GM21381 (cell line): ENCODE data around the gene MSANTD2.
A peak's percentile ranks its signal among the peaks of the same experiment; 100 is the strongest.

Source experiments
- ATAC-seq: cut with Tn5 transposase; IDR thresholded peaks from one replicate; pipeline ENCODE4 v1.9.1; 2021; ENCODE audit warnings: mild to moderate bottlenecking, moderate library complexity; ENCODE audit not compliant: unreplicated experiment

The MSANTD2 gene

GRCh38 chr11:124739479-124740276, 60.5 kb downstream of the MSANTD2 start, which contains the start of gene NRGN:
Gene NRGN, plus strand, starts transcription at chr11:124739942. Its CDS starts 143 bp downstream, at chr11:124740085.
- peak; percentile 97 for ATAC-seq

GRCh38 chr11:124738713-124739478, 61.3 kb downstream of the MSANTD2 start:
- ATAC-seq: no peak

GRCh38 chr11:124737638-124738305, 62.4 kb downstream of the MSANTD2 start:
- ATAC-seq: no peak

- no peak for ATAC-seq
These were observed 63.5 kb downstream of the MSANTD2 start for GRCh38 chr11:124736736-124737135.

- ATAC-seq: no peak
These were observed 68.0 kb downstream of the MSANTD2 start for GRCh38 chr11:124732230-124732629.

GRCh38 chr11:124729571-124729970, 70.6 kb downstream of the MSANTD2 start:
- no peak for ATAC-seq

GRCh38 chr11:124728134-124728533, 72.1 kb downstream of the MSANTD2 start:
- no peak for ATAC-seq

GRCh38 chr11:124727474-124727873, 72.7 kb downstream of the MSANTD2 start:
- no peak for ATAC-seq

GRCh38 chr11:124725719-124726105, 74.5 kb downstream of the MSANTD2 start:
- ATAC-seq: no peak

- ATAC-seq: peak; percentile 97
These were observed 75.1 kb downstream of the MSANTD2 start for GRCh38 chr11:124724979-124725718.

- no peak for ATAC-seq
These were observed 78.0 kb downstream of the MSANTD2 start for GRCh38 chr11:124722176-124722575.

- ATAC-seq: no peak
These were observed 80.7 kb downstream of the MSANTD2 start for GRCh38 chr11:124719534-124719933.

GRCh38 chr11:124718801-124719200, 81.4 kb downstream of the MSANTD2 start:
- no peak for ATAC-seq

GRCh38 chr11:124717786-124718651, 82.2 kb downstream of the MSANTD2 start:
- no peak for ATAC-seq

- peak; percentile 49 for ATAC-seq
These were observed 82.8 kb downstream of the MSANTD2 start for GRCh38 chr11:124717421-124717785.

GRCh38 chr11:124716591-124716990, 83.6 kb downstream of the MSANTD2 start:
- no peak for ATAC-seq
